ENCODE data around the gene FBLN2. TPM values are rescaled to one million over a fixed set of nuclear protein-coding genes. Genes with fewer than 3 reads are reported as not detected.
A peak's percentile ranks its signal among the peaks of the same experiment; 100 is the strongest.

FBLN2 gene
- total and polyA plus RNA-seq, 7 experiments from 2014 or later, result 0.11 to 1.5 TPM; not detected in 5

DNA sequence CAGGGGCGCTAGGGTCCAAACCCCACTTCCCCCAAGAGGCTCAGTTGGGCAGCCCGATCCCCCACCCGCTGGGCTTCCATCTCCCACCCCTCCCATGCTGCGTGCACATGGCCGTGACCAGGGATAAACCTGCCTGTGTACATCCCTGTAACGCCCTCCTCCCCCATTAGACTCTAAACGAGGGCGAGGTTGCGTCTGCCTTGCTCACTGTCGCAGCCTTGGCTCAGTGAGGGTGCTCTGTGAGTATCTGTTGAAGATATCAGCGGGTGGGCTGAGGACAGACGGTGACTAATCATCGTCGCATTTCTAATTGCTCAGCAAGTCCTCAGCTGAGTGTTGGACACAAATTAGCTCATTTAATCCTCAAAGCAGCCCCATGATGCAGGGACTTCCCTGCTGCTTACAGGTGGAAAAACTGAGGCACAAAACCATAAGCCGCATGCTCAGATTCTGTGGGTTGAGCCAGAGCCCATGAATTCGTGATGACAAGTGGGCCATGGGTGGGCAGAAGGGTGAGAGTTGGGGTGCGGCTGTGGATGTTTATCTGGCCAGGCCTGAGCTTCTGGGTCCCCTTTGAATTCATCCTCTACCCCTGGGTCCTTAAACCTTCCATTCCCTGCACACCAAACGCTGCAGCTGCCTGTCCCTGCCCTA is 26.0 kb downstream of the FBLN2 start:
- no peak overlapping the region for H3K27ac ChIP-seq (ENCODE audit: low read depth, low read length)
- no peak for ATAC-seq
- Mint-ChIP-seq H3K27me3 (no peaks in the 10 kb centered on the region), H3K36me3 (no peaks in the 10 kb centered on the region), H3K4me3 (no peak overlapping the region), H3K9me3 (no peaks in the 10 kb centered on the region), H3K27ac (peak overlapping the region in 1 of 9 donors; percentile 55), H3K4me1 (no peaks in the 10 kb centered on the region)
- no peak overlapping the region for H3K4me3 ChIP-seq (ENCODE audit: low read length)
- no peaks in the 10 kb centered on the region for H3K27me3 ChIP-seq (ENCODE audit: control insufficient read depth in 2 of 2, insufficient read depth in 2 of 2, low read length in 2 of 2)
- no peaks in the 10 kb centered on the region for H3K4me1 ChIP-seq (ENCODE audit: control insufficient read depth in 2 of 2, insufficient read depth in 2 of 2, low read length in 2 of 2)
- intact Hi-C loops (cut with micrococcal nuclease), result no loop called here
- CTCF ChIA-PET, result no interaction called here
- no peak for DNase-seq
- POLR2A ChIA-PET, result no interaction called here
- H3K9me3 ChIP-seq (ENCODE audit: control insufficient read depth in 2 of 3, low read length in 3 of 3), result no peaks in the 10 kb centered on the region
- no peaks in the 10 kb centered on the region for H3K36me3 ChIP-seq (ENCODE audit: control insufficient read depth in 2 of 3, insufficient read depth in 3 of 3, low read length in 3 of 3)

- no peak for ATAC-seq
- Mint-ChIP-seq H3K27me3 (no peaks in the 10 kb centered on the region), H3K4me1 (no peaks in the 10 kb centered on the region), H3K36me3 (no peaks in the 10 kb centered on the region), H3K27ac (no peak overlapping the region), H3K9me3 (no peaks in the 10 kb centered on the region), H3K4me3 (no peak overlapping the region)
- Histone ChIP-seq H3K36me3 (ENCODE audit: control insufficient read depth in 2 of 3, insufficient read depth in 3 of 3, low read length in 3 of 3) (no peaks in the 10 kb centered on the region), H3K9me3 (ENCODE audit: control insufficient read depth in 2 of 3, low read length in 3 of 3) (no peaks in the 10 kb centered on the region), H3K27ac (ENCODE audit: low read depth, low read length) (no peak overlapping the region), H3K27me3 (ENCODE audit: control insufficient read depth in 2 of 2, insufficient read depth in 2 of 2, low read length in 2 of 2) (no peaks in the 10 kb centered on the region), H3K4me1 (ENCODE audit: control insufficient read depth in 2 of 2, insufficient read depth in 2 of 2, low read length in 2 of 2) (no peaks in the 10 kb centered on the region), H3K4me3 (ENCODE audit: low read length) (no peak overlapping the region)
- ChIA-PET POLR2A (no interaction called here), CTCF (no interaction called here)
- intact Hi-C loops (cut with micrococcal nuclease), result no loop called here
- DNase-seq, result no peak
Measured at GRCh38 chr3:13575459-13576061, 26.6 kb downstream of the FBLN2 start.

DNA sequence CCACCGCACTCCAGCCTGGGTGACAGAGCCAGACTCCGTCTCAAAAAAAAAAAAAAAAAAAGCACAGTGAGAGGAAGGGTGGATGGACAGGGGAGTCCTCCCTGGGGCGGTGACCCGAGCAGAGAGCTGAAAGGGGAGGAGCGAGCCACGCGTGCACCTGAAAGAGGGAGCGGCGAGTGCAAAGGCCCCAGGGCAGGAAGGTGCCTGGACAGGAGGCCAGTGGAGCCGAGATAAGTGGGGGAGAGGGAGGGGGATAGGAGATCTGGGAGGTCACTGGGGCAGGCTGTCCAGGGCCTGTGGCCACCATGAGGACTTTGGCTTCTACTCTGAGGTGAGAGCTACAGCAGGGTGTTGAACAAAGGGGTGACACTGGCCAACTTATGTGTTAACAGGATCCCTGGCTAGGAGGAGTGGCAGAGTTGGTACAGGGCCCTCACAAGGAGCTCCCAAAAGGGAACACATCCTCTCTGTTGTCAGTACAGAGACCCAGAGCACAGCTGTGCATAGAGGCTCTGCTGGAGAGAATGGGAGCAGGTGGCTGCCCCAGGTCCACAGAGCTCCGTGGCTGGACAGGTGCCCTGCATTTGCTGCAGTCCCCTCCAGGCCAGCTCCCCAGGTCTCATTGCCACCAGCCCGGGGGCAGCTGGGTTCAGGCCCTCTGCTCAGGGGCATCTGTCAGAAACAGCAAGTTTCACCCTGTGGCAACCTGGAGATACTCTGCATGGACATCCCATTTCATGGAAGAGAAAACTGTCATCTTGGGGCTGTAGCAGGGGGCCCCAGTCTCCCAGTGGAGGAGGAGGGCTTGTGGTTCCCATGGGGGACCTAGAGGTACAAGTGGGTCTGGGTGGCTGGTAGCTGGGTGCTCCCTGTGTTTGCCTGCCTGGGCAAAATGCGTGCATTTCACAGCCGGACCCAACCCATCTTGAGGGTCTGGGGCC is 28.5 kb downstream of the FBLN2 start:
- Histone ChIP-seq H3K9me3 (ENCODE audit: control insufficient read depth in 2 of 3, low read length in 3 of 3) (no peaks in the 10 kb centered on the region), H3K4me3 (ENCODE audit: low read length) (no peak overlapping the region), H3K27ac (ENCODE audit: low read depth, low read length) (no peak overlapping the region), H3K27me3 (ENCODE audit: control insufficient read depth in 2 of 2, insufficient read depth in 2 of 2, low read length in 2 of 2) (no peaks in the 10 kb centered on the region), H3K36me3 (ENCODE audit: control insufficient read depth in 2 of 3, insufficient read depth in 3 of 3, low read length in 3 of 3) (no peaks in the 10 kb centered on the region), H3K4me1 (ENCODE audit: control insufficient read depth in 2 of 2, insufficient read depth in 2 of 2, low read length in 2 of 2) (no peaks in the 10 kb centered on the region)
- no peaks in the 10 kb centered on the region for H3K27me3 Mint-ChIP-seq
- H3K27ac Mint-ChIP-seq, result no peak overlapping the region
- DNase-seq, result no peak
- intact Hi-C loops (cut with micrococcal nuclease), result no loop called here
- no peaks in the 10 kb centered on the region for H3K4me1 Mint-ChIP-seq
- H3K36me3 Mint-ChIP-seq, result no peaks in the 10 kb centered on the region
- no peaks in the 10 kb centered on the region for H3K9me3 Mint-ChIP-seq
- no peak overlapping the region for H3K4me3 Mint-ChIP-seq
- no peak for ATAC-seq
- CTCF ChIA-PET, result interaction anchor here (0.6 to 0.7 kb wide), 2 partner anchors 304 to 365 kb away, joined by 3 read pairs; no protein-coding TSS in a partner anchor
- POLR2A ChIA-PET, result no interaction called here

DNA sequence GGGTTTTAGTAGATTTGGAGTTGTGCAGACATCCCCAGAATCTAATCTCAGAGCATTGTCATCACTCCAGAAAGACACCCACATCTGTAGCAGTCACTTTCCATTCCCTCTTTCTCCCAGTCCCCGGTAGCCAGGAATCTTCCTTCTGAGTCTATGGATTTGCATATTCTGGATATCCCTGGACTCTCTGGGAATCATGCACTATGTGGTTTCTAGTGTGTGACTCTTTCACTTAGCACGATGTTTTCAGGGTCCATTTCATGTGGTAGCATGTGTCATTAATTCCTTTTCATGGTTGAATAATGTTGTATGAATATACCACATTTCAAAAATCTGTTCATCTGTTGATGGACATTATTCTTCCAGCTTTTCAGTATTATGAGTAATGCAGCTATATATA is 29.3 kb downstream of the FBLN2 start:
- Mint-ChIP-seq H3K4me3 (no peak overlapping the region), H3K4me1 (no peaks in the 10 kb centered on the region), H3K36me3 (no peaks in the 10 kb centered on the region), H3K27ac (peak overlapping the region in 1 of 9 donors; percentile 64), H3K9me3 (no peaks in the 10 kb centered on the region), H3K27me3 (no peaks in the 10 kb centered on the region)
- H3K27me3 ChIP-seq (ENCODE audit: control insufficient read depth in 2 of 2, insufficient read depth in 2 of 2, low read length in 2 of 2), result no peaks in the 10 kb centered on the region
- intact Hi-C loops (cut with micrococcal nuclease), result no loop called here
- POLR2A ChIA-PET, result no interaction called here
- no peaks in the 10 kb centered on the region for H3K36me3 ChIP-seq (ENCODE audit: control insufficient read depth in 2 of 3, insufficient read depth in 3 of 3, low read length in 3 of 3)
- no peak overlapping the region for H3K4me3 ChIP-seq (ENCODE audit: low read length)
- CTCF ChIA-PET, result no interaction called here
- ATAC-seq (no peak), DNase-seq (no peak)
- no peaks in the 10 kb centered on the region for H3K9me3 ChIP-seq (ENCODE audit: control insufficient read depth in 2 of 3, low read length in 3 of 3)
- no peaks in the 10 kb centered on the region for H3K4me1 ChIP-seq (ENCODE audit: control insufficient read depth in 2 of 2, insufficient read depth in 2 of 2, low read length in 2 of 2)
- no peak overlapping the region for H3K27ac ChIP-seq (ENCODE audit: low read depth, low read length)

DNA sequence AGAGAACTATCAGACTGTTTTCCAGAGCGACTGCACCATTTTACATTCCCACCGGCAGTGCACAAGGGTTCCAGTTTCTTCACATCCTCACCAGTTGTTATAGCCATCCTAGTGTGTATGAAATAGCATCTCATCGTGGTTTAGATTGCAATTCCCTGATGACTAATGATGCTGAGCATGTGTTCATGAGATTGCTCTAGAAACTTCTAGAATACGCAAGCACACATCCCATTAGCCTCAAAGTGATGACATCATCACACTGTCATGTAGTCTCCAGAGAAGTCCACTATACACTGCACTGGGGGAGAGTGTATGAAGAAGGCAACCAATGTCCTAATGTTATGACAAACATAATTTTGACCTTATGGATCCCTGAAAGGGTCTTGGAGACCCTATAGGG is 30.1 kb downstream of the FBLN2 start:
- H3K36me3 Mint-ChIP-seq, result no peaks in the 10 kb centered on the region
- ChIA-PET CTCF (no interaction called here), POLR2A (no interaction called here)
- H3K36me3 ChIP-seq (ENCODE audit: control insufficient read depth in 2 of 3, insufficient read depth in 3 of 3, low read length in 3 of 3), result no peaks in the 10 kb centered on the region
- H3K27me3 ChIP-seq (ENCODE audit: control insufficient read depth in 2 of 2, insufficient read depth in 2 of 2, low read length in 2 of 2), result no peaks in the 10 kb centered on the region
- ATAC-seq (no peak), DNase-seq (no peak)
- intact Hi-C loops (cut with micrococcal nuclease), result no loop called here
- H3K4me1 ChIP-seq (ENCODE audit: control insufficient read depth in 2 of 2, insufficient read depth in 2 of 2, low read length in 2 of 2), result no peaks in the 10 kb centered on the region
- no peaks in the 10 kb centered on the region for H3K4me1 Mint-ChIP-seq
- no peaks in the 10 kb centered on the region for H3K27me3 Mint-ChIP-seq
- no peaks in the 10 kb centered on the region for H3K9me3 Mint-ChIP-seq
- H3K9me3 ChIP-seq (ENCODE audit: control insufficient read depth in 2 of 3, low read length in 3 of 3), result no peaks in the 10 kb centered on the region
- H3K27ac ChIP-seq (ENCODE audit: low read depth, low read length), result no peak overlapping the region
- H3K4me3 Mint-ChIP-seq, result no peak overlapping the region
- H3K4me3 ChIP-seq (ENCODE audit: low read length), result no peak overlapping the region
- H3K27ac Mint-ChIP-seq, result no peak overlapping the region

DNA sequence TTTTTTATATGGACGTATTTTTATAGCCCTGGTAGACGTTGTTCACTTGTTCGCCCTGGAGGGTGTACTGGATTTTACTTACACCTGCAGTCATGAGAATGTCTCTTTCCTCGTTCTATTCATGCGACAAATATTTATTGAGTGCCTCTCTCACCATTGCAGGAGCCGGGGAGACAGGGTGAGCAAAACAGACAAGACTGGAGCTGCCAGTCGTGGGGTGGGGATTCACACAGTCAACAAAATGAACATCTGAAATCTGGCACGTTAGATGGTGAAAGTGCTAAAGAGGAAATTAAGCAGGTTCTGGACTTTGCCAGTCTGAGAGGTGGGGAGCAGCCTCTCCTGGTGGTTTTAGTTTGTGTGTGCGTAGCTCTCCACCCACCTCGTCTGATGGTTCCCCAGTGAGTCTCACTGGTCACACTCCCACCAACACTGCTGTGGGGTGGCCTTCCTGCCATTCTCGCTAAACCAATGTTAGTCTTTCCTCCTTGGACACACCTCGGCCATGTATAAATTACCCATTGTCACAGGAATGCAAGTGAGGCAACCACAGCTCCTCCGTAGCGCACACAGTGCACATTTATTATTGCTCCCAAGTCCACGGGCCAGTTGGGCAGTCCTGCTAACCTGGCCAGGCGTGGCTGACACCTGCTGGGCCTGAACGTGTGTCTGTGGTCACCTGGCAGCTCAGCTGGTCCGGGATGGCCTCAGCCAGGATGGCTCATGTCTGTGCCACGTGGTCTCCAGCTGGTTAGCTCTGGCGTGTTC is 31.5 kb downstream of the FBLN2 start:
- Histone ChIP-seq H3K27ac (ENCODE audit: low read depth, low read length) (no peak overlapping the region), H3K27me3 (ENCODE audit: control insufficient read depth in 2 of 2, insufficient read depth in 2 of 2, low read length in 2 of 2) (no peaks in the 10 kb centered on the region), H3K36me3 (ENCODE audit: control insufficient read depth in 2 of 3, insufficient read depth in 3 of 3, low read length in 3 of 3) (no peaks in the 10 kb centered on the region), H3K9me3 (ENCODE audit: control insufficient read depth in 2 of 3, low read length in 3 of 3) (no peaks in the 10 kb centered on the region), H3K4me1 (ENCODE audit: control insufficient read depth in 2 of 2, insufficient read depth in 2 of 2, low read length in 2 of 2) (no peaks in the 10 kb centered on the region), H3K4me3 (ENCODE audit: low read length) (no peak overlapping the region)
- ChIA-PET POLR2A (no interaction called here), CTCF (no interaction called here)
- DNase-seq (no peak), ATAC-seq (no peak)
- Mint-ChIP-seq H3K27ac (no peak overlapping the region), H3K36me3 (no peaks in the 10 kb centered on the region), H3K4me3 (no peak overlapping the region), H3K4me1 (no peaks in the 10 kb centered on the region), H3K9me3 (no peaks in the 10 kb centered on the region), H3K27me3 (no peaks in the 10 kb centered on the region)
- intact Hi-C loops (cut with micrococcal nuclease), result no loop called here
